PC-3 (cell line): Measurements from ENCODE around the gene KLK8. TPM values are rescaled to one million over a fixed set of nuclear protein-coding genes. Genes with fewer than 3 reads are reported as not detected.

Source experiments
- ATAC-seq: fragments of 200-7000 bp; cut with Tn5 transposase; 2 replicates; pipeline ENCODE4 v1.9.1; 2020; ENCODE audit warnings: mild to moderate bottlenecking, moderate library complexity
- BruUV-seq: library from RNA; stranded (reverse); fragments of 400-500 nt; replicated peaks from 2 replicates; lab custom pipeline; 2021; lab: Mats Ljungman, UMichigan
- CTCF ChIA-PET: fragments of 300-600 bp; sonication (Branson Sonifier 250); formaldehyde crosslinking; loops from one replicate; lab custom pipeline; 2022; ENCODE audit warnings: antibody characterized with exemption; lab: Charles Lee
- POLR2A ChIA-PET: fragments of 300-600 bp; sonication (Branson Sonifier 250); formaldehyde crosslinking; loops from one replicate; lab custom pipeline; 2022; ENCODE audit warnings: antibody characterized with exemption; ENCODE audit not compliant: unreplicated experiment; lab: Charles Lee
- DNase-seq: peaks from one replicate; pipeline ENCODE4 v3.0.0-alpha.2; 2015
- H2AFZ ChIP-seq: fragments of 300-600 bp; sonication (generic); 2 replicates; pipeline ENCODE4 v1.6.0; 2016; ENCODE audit warnings: antibody characterized with exemption, low read length
- H3F3A ChIP-seq: fragments of 300-600 bp; sonication (generic); one replicate; pipeline ENCODE4 v1.6.0; 2017; ENCODE audit warnings: antibody characterized with exemption, low read length, control low read depth, mild to moderate bottlenecking; ENCODE audit not compliant: unreplicated experiment
- H3K27ac ChIP-seq: fragments of 300-600 bp; sonication (generic); 2 replicates; pipeline ENCODE4 v1.5.1; 2016; ENCODE audit warnings: mild to moderate bottlenecking, low read length
- H3K27me3 ChIP-seq: fragments of 300-600 bp; sonication (generic); 2 replicates; pipeline ENCODE4 v1.6.1; 2016; ENCODE audit warnings: low read length, mixed read lengths
- H3K36me3 ChIP-seq: fragments of 300-600 bp; sonication (generic); 2 replicates; pipeline ENCODE4 v1.6.1; 2016; ENCODE audit warnings: low read depth, mixed run types, low read length, mixed read lengths
- H3K4me1 ChIP-seq: fragments of 300-600 bp; sonication (generic); 2 replicates; pipeline ENCODE4 v1.5.1; 2016; ENCODE audit warnings: low read length; ENCODE audit not compliant: insufficient read depth
- H3K4me2 ChIP-seq: fragments of 300-600 bp; sonication (generic); 2 replicates; pipeline ENCODE4 v1.6.0; 2016; ENCODE audit warnings: low read length
- H3K4me3 ChIP-seq: fragments of 300-600 bp; sonication (generic); 2 replicates; pipeline ENCODE4 v1.5.1; 2016; ENCODE audit warnings: mild to moderate bottlenecking, low read length, mixed read lengths
- H3K79me2 ChIP-seq: fragments of 300-600 bp; sonication (generic); 2 replicates; pipeline ENCODE4 v1.6.1; 2017; ENCODE audit warnings: low read length, mixed read lengths
- H3K9ac ChIP-seq: fragments of 300-600 bp; sonication (generic); 2 replicates; pipeline ENCODE4 v1.6.0; 2016; ENCODE audit warnings: mild to moderate bottlenecking, low read length
- H3K9me2 ChIP-seq: fragments of 300-600 bp; sonication (generic); replicated peaks from 2 replicates; pipeline ENCODE4 v1.6.1; 2016; ENCODE audit warnings: mixed run types, low read length, mixed read lengths
- H3K9me3 ChIP-seq: fragments of 300-600 bp; sonication (generic); 2 replicates; pipeline ENCODE4 v1.6.1; 2016; ENCODE audit warnings: low read length, mixed read lengths
- H4K20me1 ChIP-seq: fragments of 300-600 bp; sonication (generic); 2 replicates; pipeline ENCODE4 v1.6.1; 2016; ENCODE audit warnings: low read length, mixed read lengths
- CTCF ChIP-seq: fragments of 300-600 bp; sonication (generic); conservative IDR thresholded peaks from 2 replicates; pipeline ENCODE4 v1.5.1; 2017; ENCODE audit warnings: antibody characterized with exemption, low read depth, mild to moderate bottlenecking, low read length
- EZH2 ChIP-seq: fragments of 300-600 bp; sonication (generic); IDR thresholded peaks from one replicate; pipeline ENCODE4 v1.6.1; 2017; ENCODE audit warnings: antibody characterized with exemption, mild to moderate bottlenecking, low read length; ENCODE audit not compliant: unreplicated experiment
- EZH2phosphoT487 ChIP-seq: fragments of 300-600 bp; sonication (generic); IDR thresholded peaks from 2 replicates; pipeline ENCODE4 v1.6.1; 2018; ENCODE audit warnings: mild to moderate bottlenecking, antibody characterized with exemption, low read length, borderline replicate concordance
- intact Hi-C: fragments of 100-400 bp; cut with micrococcal nuclease; formaldehyde crosslinking; loops from 2 replicates; pipeline ENCODE4 v1.9.0; 2023
- total RNA-seq: library from RNA; depleted of rRNA; stranded (reverse); fragments of >200 nt; gene quantifications from 2 replicates; pipeline ENCODE4 v1.2.3, GENCODE V29; 2014

Gene KLK8
- total RNA-seq, 1 experiment from 2014 or later: 2.3 TPM

- Histone ChIP-seq H3K79me2 (no peaks in the 10 kb centered on the region), H3K27me3 (peaks cover 3% of the 10 kb centered on the region; the same call in 1 of the 2 replicates), H2AFZ (peak overlapping the region; percentile 29; the same call in 1 of the 2 replicates), H3K9me2 (no peaks in the 10 kb centered on the region), H3K4me1 (peaks cover 11% of the 10 kb centered on the region), H3K27ac (no peak overlapping the region), H3K4me2 (no peak overlapping the region), H3K4me3 (no peak overlapping the region), H3K9ac (no peak overlapping the region), H3K36me3 (no peaks in the 10 kb centered on the region), H3K9me3 (no peaks in the 10 kb centered on the region), H3F3A (no peaks in the 10 kb centered on the region), H4K20me1 (no peaks in the 10 kb centered on the region)
- no peak for DNase-seq
- no TSS peak for BruUV-seq
- no peak for ATAC-seq
- TF ChIP-seq EZH2phosphoT487 (no peak), CTCF (no peak), EZH2 (no peak)
- POLR2A ChIA-PET: no interaction called here
- CTCF ChIA-PET: no interaction called here
- intact Hi-C loops: no loop called here
Observed at GRCh38 chr19:51000981-51001380, 423 bp downstream of the KLK8 start.

GRCh38 chr19:51000426-51000825 lies 978 bp downstream of the KLK8 start:
- ChIA-PET POLR2A (no interaction called here), CTCF (no interaction called here)
- H3K4me2 ChIP-seq: no peak overlapping the region
- no peak for DNase-seq
- peaks cover 3% of the 10 kb centered on the region; the same call in 1 of the 2 replicates for H3K27me3 ChIP-seq
- no peak overlapping the region for H3K4me3 ChIP-seq
- no peaks in the 10 kb centered on the region for H3K9me2 ChIP-seq
- BruUV-seq: no TSS peak
- H3K27ac ChIP-seq: no peak overlapping the region
- H3K79me2 ChIP-seq: no peaks in the 10 kb centered on the region
- no peaks in the 10 kb centered on the region for H3K36me3 ChIP-seq
- no peak overlapping the region for H2AFZ ChIP-seq
- no peak overlapping the region for H3K9ac ChIP-seq
- intact Hi-C loops: no loop called here
- ATAC-seq: no peak
- no peaks in the 10 kb centered on the region for H3K9me3 ChIP-seq
- H3F3A ChIP-seq: no peaks in the 10 kb centered on the region
- peaks cover 11% of the 10 kb centered on the region for H3K4me1 ChIP-seq
- no peak for TF ChIP-seq EZH2phosphoT487
- no peak for TF ChIP-seq CTCF
- TF ChIP-seq EZH2: no peak
- no peaks in the 10 kb centered on the region for H4K20me1 ChIP-seq

- intact Hi-C loops: no loop called here
- H3F3A ChIP-seq: no peaks in the 10 kb centered on the region
- H3K9me2 ChIP-seq: no peaks in the 10 kb centered on the region
- no peaks in the 10 kb centered on the region for H3K36me3 ChIP-seq
- no peaks in the 10 kb centered on the region for H4K20me1 ChIP-seq
- TF ChIP-seq EZH2phosphoT487 (no peak), CTCF (no peak), EZH2 (no peak)
- H3K27ac ChIP-seq: no peak overlapping the region
- ATAC-seq (no peak), DNase-seq (no peak)
- no peak overlapping the region for H2AFZ ChIP-seq
- POLR2A ChIA-PET: no interaction called here
- no peaks in the 10 kb centered on the region for H3K79me2 ChIP-seq
- no TSS peak for BruUV-seq
- CTCF ChIA-PET: no interaction called here
- H3K27me3 ChIP-seq: peaks cover 3% of the 10 kb centered on the region; the same call in 1 of the 2 replicates
- no peak overlapping the region for H3K9ac ChIP-seq
- no peak overlapping the region for H3K4me3 ChIP-seq
- no peak overlapping the region for H3K4me2 ChIP-seq
- H3K9me3 ChIP-seq: no peaks in the 10 kb centered on the region
- peaks cover 11% of the 10 kb centered on the region for H3K4me1 ChIP-seq
Observed at GRCh38 chr19:50998686-50999085, 2.7 kb downstream of the KLK8 start.
